Activated T-cell treated with anti-CD3 and anti-CD28 coated beads for 24 hours (primary cell): ENCODE data around the gene RHEB.

ENCODE experiments used
- DNase-seq: peaks from one replicate; pipeline ENCODE4 v3.0.0-alpha.2; 2020; ENCODE audit warnings: low read depth

RHEB gene

DNA sequence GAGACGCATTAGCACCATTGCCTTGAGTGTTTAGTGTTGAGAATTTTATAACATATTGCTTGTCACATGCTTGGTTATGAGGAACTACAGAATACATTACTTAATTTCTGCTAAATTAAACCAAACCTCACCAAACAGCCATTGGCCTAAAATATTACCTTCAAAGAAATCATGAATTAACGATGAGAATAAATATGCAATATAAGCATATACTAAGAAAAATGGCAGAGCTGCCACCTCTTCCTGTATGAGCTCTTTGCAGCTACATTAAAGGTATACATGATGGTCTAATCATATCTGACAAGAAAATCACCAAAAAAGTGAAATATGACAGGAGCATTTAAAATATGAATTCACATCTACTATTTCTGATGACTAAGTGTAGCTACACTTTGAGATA is 5.2 kb upstream of the RHEB start:
- DNase-seq, result no peak

DNA sequence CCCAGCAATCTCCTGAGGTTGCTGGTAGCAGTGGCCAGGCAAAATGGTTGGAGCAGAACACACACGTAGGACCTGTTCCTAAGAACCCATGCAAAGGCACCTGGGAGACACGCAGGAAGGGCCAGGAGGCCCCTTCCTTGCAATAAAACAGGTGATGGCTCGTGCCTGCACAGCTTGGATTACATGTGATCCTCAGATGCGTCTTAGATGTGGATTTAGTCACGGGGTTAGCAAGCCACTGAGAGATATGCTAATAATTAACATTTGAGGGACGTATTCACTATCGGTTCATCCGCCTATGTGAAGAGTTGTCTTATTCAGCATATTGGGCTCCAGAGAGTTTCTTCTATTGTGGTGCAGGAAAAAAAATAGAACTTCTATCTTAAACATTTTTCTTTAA is 4.6 kb upstream of the RHEB start:
- no peak for DNase-seq

GRCh38 chr7:151520419-151521261 is 945 bp upstream of the RHEB start:
- no peak for DNase-seq

DNA sequence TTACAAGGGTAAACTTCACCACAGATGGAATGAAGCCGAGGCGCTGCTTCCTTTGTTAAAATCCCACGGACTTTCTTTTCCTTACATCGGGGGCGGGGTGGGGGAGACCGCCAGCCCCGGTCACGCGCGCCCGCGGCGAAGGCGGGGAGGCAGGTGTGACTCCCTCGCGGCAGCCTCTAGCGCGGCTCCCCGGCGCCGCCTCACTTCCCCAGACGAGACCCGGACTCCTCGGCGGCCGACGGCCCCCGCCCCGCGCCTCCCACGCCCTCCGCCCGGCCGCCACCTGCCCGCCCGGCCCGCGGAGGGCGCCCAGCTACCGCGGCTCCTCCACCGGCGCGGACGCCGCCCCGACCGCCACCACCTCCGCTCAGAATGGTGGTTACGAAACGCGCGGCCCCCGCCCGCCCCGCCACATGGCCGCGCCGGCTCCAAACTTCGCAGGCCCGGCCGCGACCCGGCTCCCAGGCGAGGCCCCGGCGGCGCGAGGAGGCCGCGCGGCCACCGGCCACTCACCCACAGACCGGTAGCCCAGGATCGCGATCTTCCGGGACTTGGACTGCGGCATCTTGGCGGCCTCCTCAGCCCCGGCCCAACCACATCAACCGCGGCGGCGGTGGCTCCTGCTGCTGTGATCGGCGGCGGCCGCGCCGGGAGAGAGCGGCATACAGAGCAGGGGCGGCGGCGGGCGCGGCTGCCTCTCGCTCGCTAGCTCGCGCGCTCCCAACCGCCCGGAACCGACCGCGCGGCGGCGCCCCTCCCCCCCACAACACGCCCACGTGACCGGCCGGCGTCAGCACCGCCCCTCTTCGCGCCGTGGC is 539 bp downstream of the RHEB start:
- DNase-seq, result peak; percentile 46

GRCh38 chr7:151518105-151518946 is 1.4 kb downstream of the RHEB start:
- peak; percentile 55 for DNase-seq

GRCh38 chr7:151517601-151518104 is 2.0 kb downstream of the RHEB start:
- DNase-seq, result no peak

GRCh38 chr7:151515276-151515565 is 4.5 kb downstream of the RHEB start:
- DNase-seq, result no peak

DNA sequence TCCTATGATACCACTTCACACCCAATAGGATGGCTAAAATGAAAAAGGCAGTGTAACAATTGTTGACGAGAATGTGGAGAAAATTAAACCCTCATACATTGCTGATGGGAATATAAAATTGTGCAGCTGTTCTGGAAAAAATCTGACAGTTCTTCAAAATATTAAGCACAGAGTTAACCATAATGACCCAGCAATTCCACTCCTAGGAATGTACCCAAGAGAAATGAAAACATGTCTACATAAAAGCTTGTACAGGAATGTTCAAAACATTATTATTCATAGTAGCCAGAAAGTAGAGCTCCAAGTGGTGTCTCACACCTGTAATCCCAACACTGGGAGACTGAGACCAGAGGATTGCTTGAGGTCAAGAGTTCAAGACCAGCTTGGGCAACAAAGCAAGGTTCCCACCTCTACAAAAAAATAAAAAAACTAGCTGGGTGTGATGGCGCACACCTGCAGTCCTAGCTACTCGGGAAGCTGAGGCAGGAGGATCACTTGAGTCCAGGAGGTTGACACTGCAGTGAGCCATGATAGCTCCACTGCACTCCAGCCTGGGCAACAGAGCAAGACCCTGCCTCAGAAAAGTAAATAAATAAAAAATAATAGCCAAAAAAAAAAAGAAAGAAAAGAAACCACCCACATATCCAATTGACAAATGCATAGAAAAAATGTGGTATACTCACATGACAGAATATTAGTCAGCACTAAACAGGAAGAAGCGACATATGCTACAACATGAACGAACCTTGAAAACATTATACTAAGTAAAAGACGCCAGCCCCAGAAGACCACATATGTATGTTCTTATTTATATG is 5.0 kb downstream of the RHEB start:
- DNase-seq, result no peak

GRCh38 chr7:151513133-151513532 is 6.6 kb downstream of the RHEB start:
- no peak for DNase-seq

DNA sequence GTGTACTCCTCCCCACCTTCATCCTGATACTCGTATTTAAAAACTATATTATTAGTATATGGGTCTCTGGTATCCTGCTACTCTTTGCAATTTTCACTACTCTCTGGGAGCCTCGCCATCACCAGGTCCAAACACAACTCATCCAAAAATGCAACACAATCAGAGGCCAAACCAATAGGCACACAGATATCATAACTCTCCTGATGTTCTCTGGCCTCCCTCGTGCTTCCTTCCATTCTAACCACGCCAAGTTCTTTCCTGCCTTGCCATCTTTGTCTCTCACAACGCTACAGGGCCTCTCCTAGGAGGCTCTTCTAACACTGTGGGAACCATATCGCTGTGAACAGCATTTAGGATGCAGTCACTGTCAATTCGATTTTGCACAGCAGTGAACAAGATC is 7.3 kb downstream of the RHEB start:
- DNase-seq, result no peak

- DNase-seq, result no peak
Observed at GRCh38 chr7:151511946-151512345, 7.7 kb downstream of the RHEB start.

- no peak for DNase-seq
Observed at GRCh38 chr7:151511270-151511669, 8.4 kb downstream of the RHEB start.

DNA sequence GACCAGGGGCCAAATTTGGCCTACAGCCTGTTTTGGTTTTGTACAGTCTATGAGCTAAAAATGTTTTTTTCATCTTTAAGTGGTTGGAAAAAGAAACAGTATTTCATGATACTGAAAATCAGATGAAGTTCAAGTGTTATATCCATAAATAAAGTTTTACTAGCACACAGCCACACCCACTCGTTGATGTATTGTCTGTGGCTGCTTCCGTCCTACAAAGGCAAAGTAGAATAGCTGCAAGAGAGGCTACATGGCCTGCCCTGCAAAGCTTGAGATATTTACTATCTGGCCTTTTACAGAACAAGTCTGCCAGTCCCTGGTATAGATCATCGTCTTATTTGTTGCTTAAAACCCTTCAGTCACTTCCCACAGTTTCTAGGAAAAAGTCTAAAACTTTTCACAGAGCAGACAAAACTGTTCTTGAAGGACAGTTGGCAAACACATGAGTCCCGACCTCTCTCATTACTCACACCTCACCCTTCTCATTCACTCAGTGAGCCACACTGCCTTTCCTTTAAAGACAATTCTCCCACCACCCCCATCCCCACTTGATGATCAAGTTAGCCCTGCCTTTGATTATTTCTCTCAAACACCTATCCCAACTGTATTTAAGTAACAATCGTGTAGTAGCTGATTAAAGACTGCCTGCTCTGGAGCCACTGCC is 9.9 kb downstream of the RHEB start:
- DNase-seq, result no peak

DNA sequence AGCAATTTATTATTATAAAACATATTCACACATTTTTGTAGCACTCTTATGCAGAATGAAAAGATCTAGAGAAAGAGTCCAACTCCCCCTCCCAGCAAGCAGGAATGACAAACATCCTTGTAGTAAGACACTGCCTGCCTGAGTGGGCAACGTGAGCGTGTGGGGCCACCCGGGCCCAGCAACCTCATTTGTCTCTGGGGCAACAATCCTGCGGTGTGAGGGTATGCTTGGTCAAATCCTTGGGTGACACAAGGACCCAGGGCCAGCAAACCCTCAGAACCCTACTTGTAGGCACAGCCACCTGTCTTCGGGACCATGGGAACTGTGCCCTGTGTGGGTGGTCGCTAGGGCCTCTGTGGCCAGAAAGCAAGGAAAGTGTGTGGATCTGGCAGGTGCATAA is 10.7 kb downstream of the RHEB start:
- no peak for DNase-seq

- DNase-seq, result no peak
Observed at GRCh38 chr7:151507806-151508205, 11.9 kb downstream of the RHEB start.

DNA sequence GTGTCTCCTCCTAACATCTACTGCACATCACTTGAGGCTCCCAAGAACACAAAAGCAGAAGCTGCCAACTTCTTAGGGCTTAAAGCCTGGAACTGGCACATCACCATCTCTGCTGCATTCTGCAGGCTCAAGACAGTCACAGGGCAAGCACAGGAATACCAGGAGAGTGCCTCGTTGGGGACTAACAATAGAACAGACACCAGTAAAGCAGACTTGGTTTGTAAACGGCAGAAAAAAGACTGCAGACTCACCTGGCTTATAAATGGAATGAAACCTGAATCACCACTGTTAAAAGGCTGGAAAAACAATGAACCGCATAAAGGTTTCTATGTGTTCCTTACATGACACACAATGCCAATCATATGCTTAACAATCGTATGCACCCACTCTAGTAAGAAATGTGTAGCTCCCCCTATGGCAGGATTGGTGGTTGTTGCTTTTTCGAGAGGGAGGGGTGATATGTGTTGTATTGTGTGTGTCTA is 12.8 kb downstream of the RHEB start:
- DNase-seq, result no peak

GRCh38 chr7:151505836-151506468 is 13.7 kb downstream of the RHEB start:
- DNase-seq, result no peak

GRCh38 chr7:151505433-151505832 is 14.3 kb downstream of the RHEB start:
- no peak for DNase-seq

GRCh38 chr7:151504715-151505326 is 14.9 kb downstream of the RHEB start:
- DNase-seq, result no peak
